H9 (cell line): ENCODE measurements around the gene MYCBPAP. TPM values are rescaled to one million over a fixed set of nuclear protein-coding genes. Genes with fewer than 3 reads are reported as not detected.

Experiments used
- DNase-seq: peaks from one replicate; pipeline ENCODE4 v3.0.0-alpha.2; 2017
- H2AFZ ChIP-seq: one replicate; pipeline ENCODE4 v1.6.1; 2013; ENCODE audit warnings: mild to moderate bottlenecking, low read length, control low read depth, moderate library complexity
- H2AK5ac ChIP-seq: 2 replicates; pipeline ENCODE4 v1.6.1; 2013; ENCODE audit warnings: low read length, control low read depth, mixed read lengths; ENCODE audit not compliant: insufficient read length
- H2BK120ac ChIP-seq: one replicate; pipeline ENCODE4 v1.6.1; 2013; ENCODE audit warnings: low read depth, mild to moderate bottlenecking, low read length, control low read depth, inconsistent platforms; ENCODE audit not compliant: poor library complexity, severe bottlenecking
- H2BK12ac ChIP-seq: 2 replicates; pipeline ENCODE4 v1.6.1; 2013; ENCODE audit warnings: low read length, control low read depth, mixed read lengths, low read depth; ENCODE audit not compliant: insufficient read length
- H2BK15ac ChIP-seq: 2 replicates; pipeline ENCODE4 v1.6.1; 2013; ENCODE audit warnings: low read depth, low read length, control low read depth
- H2BK20ac ChIP-seq: one replicate; pipeline ENCODE4 v1.6.1; 2013; ENCODE audit warnings: low read depth, mild to moderate bottlenecking, low read length, control low read depth, inconsistent platforms; ENCODE audit not compliant: poor library complexity, severe bottlenecking
- H2BK5ac ChIP-seq: 2 replicates; pipeline ENCODE4 v1.6.1; 2013; ENCODE audit warnings: low read length, control low read depth, mixed read lengths; ENCODE audit not compliant: insufficient read length
- H3K14ac ChIP-seq: 2 replicates; pipeline ENCODE4 v1.6.1; 2013; ENCODE audit warnings: low read length, control low read depth; ENCODE audit not compliant: insufficient read depth
- H3K18ac ChIP-seq: 2 replicates; pipeline ENCODE4 v1.6.1; 2013; ENCODE audit warnings: low read depth, mild to moderate bottlenecking, mixed read lengths, low read length, control low read depth; ENCODE audit not compliant: insufficient read length
- H3K23ac ChIP-seq: 2 replicates; pipeline ENCODE4 v1.6.1; 2013; ENCODE audit warnings: low read length, control low read depth, mixed read lengths, low read depth; ENCODE audit not compliant: insufficient read length
- H3K23me2 ChIP-seq: 2 replicates; pipeline ENCODE4 v1.6.1; 2013; ENCODE audit warnings: low read depth, mild to moderate bottlenecking, mixed read lengths, low read length, control low read depth; ENCODE audit not compliant: insufficient read length, poor library complexity, severe bottlenecking
- H3K27ac ChIP-seq: 2 replicates; pipeline ENCODE4 v1.5.1; 2013; ENCODE audit warnings: low read length, control low read depth, mixed read lengths, low read depth; ENCODE audit not compliant: insufficient read length
- H3K27me3 ChIP-seq: 2 replicates; pipeline ENCODE4 v1.6.1; 2013; ENCODE audit warnings: low read length, control low read depth, inconsistent platforms; ENCODE audit not compliant: insufficient read depth
- H3K4ac ChIP-seq: 2 replicates; pipeline ENCODE4 v1.6.1; 2013; ENCODE audit warnings: low read depth, mild to moderate bottlenecking, control low read depth, inconsistent platforms, low read length, moderate library complexity
- H3K4me1 ChIP-seq: 2 replicates; pipeline ENCODE4 v1.6.1; 2013; ENCODE audit warnings: low read length, control low read depth, inconsistent platforms; ENCODE audit not compliant: insufficient read depth
- H3K4me2 ChIP-seq: 2 replicates; pipeline ENCODE4 v1.6.1; 2013; ENCODE audit warnings: low read length, control low read depth, mixed read lengths; ENCODE audit not compliant: insufficient read length, insufficient read depth
- H3K56ac ChIP-seq: 2 replicates; pipeline ENCODE4 v1.6.1; 2013; ENCODE audit warnings: low read depth, mild to moderate bottlenecking, mixed read lengths, low read length, control low read depth; ENCODE audit not compliant: insufficient read length
- H3K79me1 ChIP-seq: 2 replicates; pipeline ENCODE4 v1.6.1; 2013; ENCODE audit warnings: low read depth, mild to moderate bottlenecking, moderate library complexity, low read length, control low read depth, inconsistent platforms; ENCODE audit not compliant: insufficient read depth, poor library complexity, severe bottlenecking
- H3K79me2 ChIP-seq: 2 replicates; pipeline ENCODE4 v1.6.1; 2013; ENCODE audit warnings: low read length, control low read depth, inconsistent platforms; ENCODE audit not compliant: insufficient read depth
- H3K9ac ChIP-seq: 2 replicates; pipeline ENCODE4 v1.6.1; 2013; ENCODE audit warnings: low read length, control low read depth, mixed read lengths; ENCODE audit not compliant: insufficient read length; ENCODE audit errors: extremely low read depth
- H3K9me3 ChIP-seq: one replicate; pipeline ENCODE4 v1.6.1; 2013; ENCODE audit warnings: low read depth, low read length, inconsistent platforms; ENCODE audit not compliant: control insufficient read depth
- H3T11ph ChIP-seq: one replicate; pipeline ENCODE4 v1.6.1; 2013; ENCODE audit warnings: mild to moderate bottlenecking, low read length, control low read depth, inconsistent platforms
- H4K20me1 ChIP-seq: one replicate; pipeline ENCODE4 v1.6.1; 2013; ENCODE audit not compliant: control insufficient read depth, insufficient read length, insufficient read depth
- H4K5ac ChIP-seq: 2 replicates; pipeline ENCODE4 v1.6.1; 2013; ENCODE audit warnings: low read depth, mild to moderate bottlenecking, mixed read lengths, low read length, control low read depth; ENCODE audit not compliant: insufficient read length
- H4K8ac ChIP-seq: replicated peaks from 2 replicates; pipeline ENCODE4 v1.6.1; 2013; ENCODE audit warnings: low read length, control low read depth, mixed read lengths, low read depth; ENCODE audit not compliant: insufficient read length
- H4K91ac ChIP-seq: 2 replicates; pipeline ENCODE4 v1.6.1; 2013; ENCODE audit warnings: low read depth, mild to moderate bottlenecking, moderate library complexity, mixed read lengths, low read length, control low read depth; ENCODE audit not compliant: insufficient read length
- H3K27ac Mint-ChIP-seq, 3 experiments: 2 replicates in 2 of 3; 3 replicates in 1 of 3; pipeline ENCODE4 v1.8.0; 2020 to 2021; ENCODE audit warnings: mixed read lengths in 3 of 3, mild to moderate bottlenecking in 1 of 3, moderate library complexity in 1 of 3
- H3K27me3 Mint-ChIP-seq: 2 replicates; pipeline ENCODE4 v1.8.0; 2021; ENCODE audit warnings: low read depth, mild to moderate bottlenecking, moderate library complexity, mixed read lengths
- H3K36me3 Mint-ChIP-seq, 3 experiments: 2 replicates in 2 of 3; 3 replicates in 1 of 3; pipeline ENCODE4 v1.8.0; 2020 to 2021; ENCODE audit warnings: low read depth in 3 of 3, mixed read lengths in 3 of 3; ENCODE audit not compliant: insufficient read depth in 1 of 3
- H3K4me1 Mint-ChIP-seq, 2 experiments: 2 replicates each; pipeline ENCODE4 v1.8.0; 2020; ENCODE audit warnings: mixed read lengths in 2 of 2
- H3K4me3 Mint-ChIP-seq, 2 experiments: 2 replicates in 1 of 2; 3 replicates in 1 of 2; pipeline ENCODE4 v1.8.0; 2020 to 2021; ENCODE audit warnings: mild to moderate bottlenecking in 2 of 2, mixed read lengths in 2 of 2, moderate library complexity in 1 of 2
- H3K9me3 Mint-ChIP-seq, 2 experiments: 2 replicates in 1 of 2; 3 replicates in 1 of 2; pipeline ENCODE4 v1.8.0; 2020; ENCODE audit warnings: mild to moderate bottlenecking in 2 of 2, mixed read lengths in 2 of 2, moderate library complexity in 1 of 2
- WGBS: extraction: QIAGEN DNeasy Blood & Tissue Kit; methylation state at CpG from one replicate; pipeline ENCODE4 v1.1.7; 2013; ENCODE audit warnings: missing lambda C conversion rate, low lambda C conversion rate, mixed read lengths; ENCODE audit not compliant: insufficient read length; ENCODE audit errors: extremely low coverage; 5-methylcytosine and 5-hydroxymethylcytosine counted together
- total RNA-seq: library from RNA; stranded (reverse); gene quantifications from 2 replicates; pipeline ENCODE4 v1.2.1, GENCODE V29; 2021
- TF ChIP-seq, protein P1 (sequence below): fragments of 200-600 bp; sonication (generic); conservative IDR thresholded peaks from 3 replicates; pipeline ENCODE4 v1.8.0; 2021; ENCODE audit warnings: antibody characterized with exemption, mild to moderate bottlenecking

The MYCBPAP gene
- total RNA-seq, 1 experiment from 2014 or later, result 1.7 TPM

DNA sequence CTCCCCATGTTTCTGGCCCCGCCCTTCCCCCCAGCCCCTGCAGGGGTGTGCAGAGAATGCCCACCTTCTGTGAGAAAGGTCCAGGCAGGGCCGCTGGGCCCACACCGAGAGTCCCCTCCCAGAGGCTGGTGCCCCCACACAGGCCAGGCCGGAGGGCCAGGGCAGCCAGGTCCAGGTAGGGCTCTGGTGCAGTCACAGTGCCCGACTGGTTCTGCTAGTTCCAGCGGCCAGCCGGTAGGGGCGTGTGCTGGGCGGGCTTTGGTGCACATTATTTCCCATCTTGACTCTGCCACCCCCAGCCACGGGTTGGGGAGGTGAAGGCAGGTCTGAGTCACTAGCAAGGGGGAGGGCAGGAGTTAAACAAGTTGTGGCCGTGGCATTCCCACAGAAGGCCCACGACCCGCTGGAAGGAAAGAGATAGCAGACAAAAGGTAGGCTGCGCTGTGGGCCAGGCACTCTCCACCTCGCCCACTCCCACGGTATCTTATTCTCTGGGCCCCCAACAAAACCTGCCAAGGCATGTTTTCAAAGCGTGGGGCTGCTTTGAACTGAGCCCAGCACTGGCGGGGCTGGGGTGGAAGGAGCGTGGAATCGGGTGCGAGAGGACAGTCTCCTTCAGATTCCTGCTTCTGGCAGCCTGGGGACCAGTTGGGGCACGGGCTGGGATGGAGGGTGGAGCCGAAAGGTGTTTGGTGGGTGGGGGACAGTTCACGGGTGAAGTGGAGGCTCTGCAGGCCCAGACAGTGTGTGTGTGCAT is 26.2 kb downstream of the MYCBPAP start:
- Histone ChIP-seq H2BK120ac (no peak overlapping the region), H3K23me2 (peaks cover 17% of the 10 kb centered on the region), H2BK12ac (no peak overlapping the region), H4K20me1 (no peaks in the 10 kb centered on the region), H4K8ac (no peak overlapping the region), H3K14ac (no peak overlapping the region), H3K9ac (no peak overlapping the region), H4K5ac (no peak overlapping the region), H3K79me1 (no peaks in the 10 kb centered on the region), H3K23ac (no peak overlapping the region), H2BK15ac (no peak overlapping the region), H3K9me3 (no peaks in the 10 kb centered on the region), H2AFZ (no peak overlapping the region), H3K4me1 (peaks cover 3% of the 10 kb centered on the region; the same call in 1 of the 2 replicates), H3K4me2 (peak overlapping the region; percentile 70), H3K27ac (no peak overlapping the region), H2AK5ac (no peak overlapping the region), H4K91ac (no peak overlapping the region), H2BK5ac (no peak overlapping the region), H3K18ac (no peak overlapping the region), H3T11ph (no peak overlapping the region), H3K27me3 (no peaks in the 10 kb centered on the region; the same call in 1 of the 2 replicates), H2BK20ac (no peak overlapping the region), H3K4ac (no peak overlapping the region), H3K56ac (no peak overlapping the region), H3K79me2 (no peaks in the 10 kb centered on the region)
- Mint-ChIP-seq H3K4me1 (peaks cover 33 to 40% of the 10 kb centered on the region in 2 experiments), H3K4me3 (peak overlapping the region; percentile 65 to 84), H3K9me3 (no peaks in the 10 kb centered on the region; a peak in 1 of 5 replicates), H3K36me3 (peaks cover 0 to 5% (median 0%) of the 10 kb centered on the region in 3 experiments; a peak in 3 of 7 replicates), H3K27me3 (peaks cover 50% of the 10 kb centered on the region), H3K27ac (peak overlapping the region in 2 of 3 experiments; percentile 41 to 87; a peak in 2 of 7 replicates)
- TF ChIP-seq, protein P1, sequence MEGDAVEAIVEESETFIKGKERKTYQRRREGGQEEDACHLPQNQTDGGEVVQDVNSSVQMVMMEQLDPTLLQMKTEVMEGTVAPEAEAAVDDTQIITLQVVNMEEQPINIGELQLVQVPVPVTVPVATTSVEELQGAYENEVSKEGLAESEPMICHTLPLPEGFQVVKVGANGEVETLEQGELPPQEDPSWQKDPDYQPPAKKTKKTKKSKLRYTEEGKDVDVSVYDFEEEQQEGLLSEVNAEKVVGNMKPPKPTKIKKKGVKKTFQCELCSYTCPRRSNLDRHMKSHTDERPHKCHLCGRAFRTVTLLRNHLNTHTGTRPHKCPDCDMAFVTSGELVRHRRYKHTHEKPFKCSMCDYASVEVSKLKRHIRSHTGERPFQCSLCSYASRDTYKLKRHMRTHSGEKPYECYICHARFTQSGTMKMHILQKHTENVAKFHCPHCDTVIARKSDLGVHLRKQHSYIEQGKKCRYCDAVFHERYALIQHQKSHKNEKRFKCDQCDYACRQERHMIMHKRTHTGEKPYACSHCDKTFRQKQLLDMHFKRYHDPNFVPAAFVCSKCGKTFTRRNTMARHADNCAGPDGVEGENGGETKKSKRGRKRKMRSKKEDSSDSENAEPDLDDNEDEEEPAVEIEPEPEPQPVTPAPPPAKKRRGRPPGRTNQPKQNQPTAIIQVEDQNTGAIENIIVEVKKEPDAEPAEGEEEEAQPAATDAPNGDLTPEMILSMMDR, result peak; percentile 68
- no CpG with 5 or more reads among the region's 24 CpGs for WGBS
- DNase-seq, result peak; percentile 76
